ENCODE data around the gene HUWE1. TPM values are rescaled to one million over a fixed set of nuclear protein-coding genes. Genes with fewer than 3 reads are reported as not detected.

Gene HUWE1
- total RNA-seq, 1 experiment from 2014 or later = 376 TPM

DNA sequence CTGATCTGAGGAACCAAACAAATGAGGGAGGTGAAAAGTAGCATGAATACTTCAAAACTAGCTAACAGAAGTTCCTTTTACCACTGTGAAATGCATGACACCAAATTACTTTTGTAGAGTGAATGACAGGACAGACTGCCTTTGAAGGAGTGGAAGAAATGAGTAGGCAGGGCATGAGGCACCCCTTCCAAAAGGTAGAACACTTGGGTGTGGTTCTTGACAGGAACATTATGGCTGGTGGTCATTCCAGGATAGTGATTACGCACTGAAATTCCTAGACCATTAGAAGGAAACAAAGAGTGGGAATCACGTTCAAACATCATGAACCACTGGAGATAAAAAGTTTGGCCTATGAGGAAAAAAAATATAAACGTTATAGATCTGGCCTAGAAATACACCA, 4.9 kb downstream of the HUWE1 start:
- Mint-ChIP-seq H3K4me1 (ENCODE audit: low read depth, unreplicated experiment) (peaks cover 23% of the 10 kb centered on the region), H3K27me3 (ENCODE audit: unreplicated experiment) (no peaks in the 10 kb centered on the region), H3K9me3 (ENCODE audit: low read depth, unreplicated experiment) (no peaks in the 10 kb centered on the region), H3K36me3 (ENCODE audit: insufficient read depth, unreplicated experiment) (peaks cover 95% of the 10 kb centered on the region), H3K27ac (ENCODE audit: unreplicated experiment) (peak overlapping the region; percentile 76), H3K4me3 (ENCODE audit: low read depth, unreplicated experiment) (peak overlapping the region; percentile 93)
- CTCF ChIA-PET = no interaction called here
- TF ChIP-seq, protein P1, sequence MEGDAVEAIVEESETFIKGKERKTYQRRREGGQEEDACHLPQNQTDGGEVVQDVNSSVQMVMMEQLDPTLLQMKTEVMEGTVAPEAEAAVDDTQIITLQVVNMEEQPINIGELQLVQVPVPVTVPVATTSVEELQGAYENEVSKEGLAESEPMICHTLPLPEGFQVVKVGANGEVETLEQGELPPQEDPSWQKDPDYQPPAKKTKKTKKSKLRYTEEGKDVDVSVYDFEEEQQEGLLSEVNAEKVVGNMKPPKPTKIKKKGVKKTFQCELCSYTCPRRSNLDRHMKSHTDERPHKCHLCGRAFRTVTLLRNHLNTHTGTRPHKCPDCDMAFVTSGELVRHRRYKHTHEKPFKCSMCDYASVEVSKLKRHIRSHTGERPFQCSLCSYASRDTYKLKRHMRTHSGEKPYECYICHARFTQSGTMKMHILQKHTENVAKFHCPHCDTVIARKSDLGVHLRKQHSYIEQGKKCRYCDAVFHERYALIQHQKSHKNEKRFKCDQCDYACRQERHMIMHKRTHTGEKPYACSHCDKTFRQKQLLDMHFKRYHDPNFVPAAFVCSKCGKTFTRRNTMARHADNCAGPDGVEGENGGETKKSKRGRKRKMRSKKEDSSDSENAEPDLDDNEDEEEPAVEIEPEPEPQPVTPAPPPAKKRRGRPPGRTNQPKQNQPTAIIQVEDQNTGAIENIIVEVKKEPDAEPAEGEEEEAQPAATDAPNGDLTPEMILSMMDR (IDR thresholded peaks at IDR 0.05; ENCODE audit: unreplicated experiment) = no peak
- BruUV-seq (replicated peaks) = TSS peak; percentile 17
- intact Hi-C loops (cut with micrococcal nuclease; ENCODE audit: unreplicated experiment) = no loop called here
- no peak for DNase-seq

DNA sequence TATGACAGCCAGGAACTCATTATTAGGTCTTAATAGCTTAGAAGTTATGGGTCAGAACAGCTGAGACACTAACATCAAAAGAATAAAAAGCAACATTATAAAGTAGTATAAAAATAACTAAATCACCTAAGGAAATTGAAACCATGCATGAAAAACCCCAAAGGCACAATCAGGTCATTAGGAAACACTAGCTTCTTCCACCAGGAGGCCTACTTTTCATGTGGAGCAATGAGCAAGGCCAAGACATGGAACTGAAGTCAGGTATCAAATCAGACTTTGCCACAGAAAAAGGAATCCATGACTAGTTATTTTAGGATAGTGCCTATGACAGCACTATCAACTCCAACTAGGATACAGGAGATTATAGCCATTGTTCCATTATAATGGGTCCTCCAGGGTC, 7.9 kb downstream of the HUWE1 start:
- no peak overlapping the region for H3K27ac Mint-ChIP-seq (ENCODE audit: unreplicated experiment)
- H3K9me3 Mint-ChIP-seq (ENCODE audit: low read depth, unreplicated experiment) = no peaks in the 10 kb centered on the region
- intact Hi-C loops (cut with micrococcal nuclease; ENCODE audit: unreplicated experiment) = no loop called here
- BruUV-seq (replicated peaks) = no TSS peak
- H3K4me3 Mint-ChIP-seq (ENCODE audit: low read depth, unreplicated experiment) = no peak overlapping the region
- peaks cover 79% of the 10 kb centered on the region for H3K36me3 Mint-ChIP-seq (ENCODE audit: insufficient read depth, unreplicated experiment)
- CTCF ChIA-PET = interaction anchor here (0.8 kb wide), 1 partner anchor 9 kb away, joined by 5 read pairs; no protein-coding TSS in a partner anchor
- TF ChIP-seq, protein P1 (IDR thresholded peaks at IDR 0.05; ENCODE audit: unreplicated experiment) = no peak
- DNase-seq = no peak
- peaks cover 23% of the 10 kb centered on the region for H3K4me1 Mint-ChIP-seq (ENCODE audit: low read depth, unreplicated experiment)
- no peaks in the 10 kb centered on the region for H3K27me3 Mint-ChIP-seq (ENCODE audit: unreplicated experiment)

DNA sequence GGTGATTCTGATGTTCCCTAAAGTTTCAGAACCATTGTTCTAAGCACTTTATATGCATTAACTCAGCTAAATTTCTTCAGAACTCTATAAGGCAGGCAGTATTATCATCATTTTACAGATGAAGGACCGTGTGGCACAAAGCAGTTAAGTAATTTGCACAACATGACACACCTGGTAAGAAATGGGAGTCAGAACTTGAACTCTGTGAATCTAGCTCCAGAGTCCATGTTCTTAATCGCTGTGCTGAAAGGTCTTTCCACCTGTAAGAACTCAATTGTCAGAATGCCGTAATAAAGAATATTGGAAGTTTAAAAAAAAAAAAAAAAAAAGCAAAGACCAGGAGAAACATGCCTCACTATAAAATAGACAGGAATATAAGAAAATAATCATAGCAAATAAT, 9.2 kb downstream of the HUWE1 start:
- Mint-ChIP-seq H3K27me3 (ENCODE audit: unreplicated experiment) (no peaks in the 10 kb centered on the region), H3K4me3 (ENCODE audit: low read depth, unreplicated experiment) (no peak overlapping the region), H3K9me3 (ENCODE audit: low read depth, unreplicated experiment) (no peaks in the 10 kb centered on the region), H3K36me3 (ENCODE audit: insufficient read depth, unreplicated experiment) (peaks cover 70% of the 10 kb centered on the region), H3K27ac (ENCODE audit: unreplicated experiment) (no peak overlapping the region), H3K4me1 (ENCODE audit: low read depth, unreplicated experiment) (peaks cover 20% of the 10 kb centered on the region)
- intact Hi-C loops (cut with micrococcal nuclease; ENCODE audit: unreplicated experiment) = no loop called here
- BruUV-seq (replicated peaks) = no TSS peak
- TF ChIP-seq, protein P1 (IDR thresholded peaks at IDR 0.05; ENCODE audit: unreplicated experiment) = no peak
- no peak for DNase-seq
- CTCF ChIA-PET = no interaction called here

DNA sequence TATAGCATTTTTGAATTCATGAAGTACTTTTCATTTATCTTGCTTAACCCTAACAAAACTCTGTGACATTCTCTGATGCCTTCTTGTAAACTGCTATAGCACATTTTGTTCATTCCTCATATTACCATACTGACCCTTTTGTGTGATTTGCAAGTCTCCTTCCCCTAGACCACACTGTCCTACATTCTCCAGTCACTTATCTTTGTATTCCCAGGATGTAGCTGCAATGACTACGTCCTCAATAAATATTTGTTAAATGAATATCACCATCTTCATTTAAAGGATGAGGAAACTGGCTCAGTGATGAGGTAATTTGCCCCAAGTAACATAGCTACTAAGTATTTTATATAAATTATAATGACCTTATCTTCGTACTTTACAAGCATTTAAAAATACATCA, 11.9 kb downstream of the HUWE1 start:
- DNase-seq = no peak
- Mint-ChIP-seq H3K4me3 (ENCODE audit: low read depth, unreplicated experiment) (no peak overlapping the region), H3K27ac (ENCODE audit: unreplicated experiment) (no peak overlapping the region), H3K4me1 (ENCODE audit: low read depth, unreplicated experiment) (peaks cover 8% of the 10 kb centered on the region), H3K9me3 (ENCODE audit: low read depth, unreplicated experiment) (no peaks in the 10 kb centered on the region), H3K36me3 (ENCODE audit: insufficient read depth, unreplicated experiment) (peaks cover 60% of the 10 kb centered on the region), H3K27me3 (ENCODE audit: unreplicated experiment) (no peaks in the 10 kb centered on the region)
- CTCF ChIA-PET = no interaction called here
- no TSS peak for BruUV-seq (replicated peaks)
- TF ChIP-seq, protein P1 (IDR thresholded peaks at IDR 0.05; ENCODE audit: unreplicated experiment) = no peak
- intact Hi-C loops (cut with micrococcal nuclease; ENCODE audit: unreplicated experiment) = no loop called here

Data from Calu3 (cell line).